ENCODE data around the gene SLC2A8.

The SLC2A8 gene

DNA sequence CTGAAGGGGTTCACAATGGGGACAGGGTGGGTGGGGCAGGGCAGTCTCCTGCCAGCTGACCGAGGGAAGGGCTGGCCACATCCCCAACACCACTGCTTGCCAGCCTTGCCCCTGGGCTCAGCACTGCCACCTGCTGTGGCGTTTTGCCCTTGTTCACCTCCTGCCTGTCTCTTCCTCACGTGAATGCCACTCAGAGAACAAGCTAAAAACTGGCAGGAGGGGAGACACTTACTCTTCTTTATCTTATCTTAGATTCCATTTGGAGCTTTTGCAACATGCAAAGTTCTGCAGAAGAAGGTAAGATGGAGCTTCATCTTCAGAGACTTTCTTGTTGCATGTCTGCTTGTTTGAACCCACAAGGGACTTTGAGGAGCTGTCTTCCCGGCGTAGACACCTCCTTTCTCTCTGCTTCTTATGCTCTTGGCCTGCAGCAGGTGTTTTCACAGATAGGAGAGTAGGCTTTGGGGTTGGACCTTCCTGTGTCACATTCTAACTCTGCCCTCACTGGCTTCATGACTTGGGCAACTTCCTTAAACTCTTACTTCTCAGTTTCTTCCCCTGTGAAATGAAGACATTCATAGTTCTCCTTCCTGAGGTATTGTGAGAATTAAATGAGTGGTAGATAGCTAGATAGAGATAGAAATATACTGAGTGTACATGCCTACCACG, 58.5 kb downstream of the SLC2A8 start:
- Mint-ChIP-seq H3K27me3 (ENCODE audit: low read depth, poor library complexity) (no peaks in the 10 kb centered on the region), H3K4me1 (peaks cover 9% of the 10 kb centered on the region), H3K9me3 (no peaks in the 10 kb centered on the region), H3K36me3 (ENCODE audit: low read depth) (peaks cover 22% of the 10 kb centered on the region), H3K27ac (no peak overlapping the region), H3K4me3 (no peak overlapping the region)
- no peak for DNase-seq
- TF ChIP-seq CTCF (IDR thresholded peaks at IDR 0.05) = no peak

DNA sequence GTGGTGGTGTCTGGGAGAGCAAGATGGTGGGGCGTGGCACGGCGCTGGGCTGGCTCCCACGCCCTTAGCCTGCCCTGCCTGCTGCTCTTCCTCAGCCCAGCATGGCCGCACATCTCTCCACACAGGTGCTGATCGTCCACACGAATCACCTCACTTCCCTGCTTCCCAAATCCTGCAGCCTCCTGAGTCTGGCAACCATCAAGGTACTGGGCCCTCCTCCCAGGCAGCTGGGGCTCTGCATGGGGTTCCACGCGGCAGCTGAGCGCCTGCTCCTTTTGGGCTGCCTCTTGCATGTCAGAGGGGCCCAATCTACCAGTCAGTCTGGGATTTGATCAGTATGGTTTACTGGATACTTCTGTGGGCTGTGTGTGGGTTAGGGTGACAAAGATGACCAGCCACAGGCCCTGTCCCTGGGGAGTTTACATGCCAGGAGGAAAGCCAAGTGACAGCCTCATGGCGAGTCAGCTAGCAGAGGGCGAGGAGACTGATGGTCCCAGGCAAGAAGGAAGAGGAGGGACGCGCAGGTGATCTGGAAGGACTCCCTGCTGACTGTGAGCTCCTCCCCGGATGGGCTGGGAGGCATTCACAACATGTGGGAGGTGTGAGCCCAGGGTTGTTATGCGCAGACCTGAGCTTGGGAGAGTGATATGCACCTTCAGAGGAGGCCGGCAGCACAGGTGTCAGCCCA, 60.4 kb downstream of the SLC2A8 start:
- Mint-ChIP-seq H3K27ac (no peak overlapping the region), H3K36me3 (ENCODE audit: low read depth) (peaks cover 31% of the 10 kb centered on the region), H3K4me3 (no peak overlapping the region), H3K27me3 (ENCODE audit: low read depth, poor library complexity) (no peaks in the 10 kb centered on the region), H3K9me3 (no peaks in the 10 kb centered on the region), H3K4me1 (peaks cover 5% of the 10 kb centered on the region)
- no peak for TF ChIP-seq CTCF (IDR thresholded peaks at IDR 0.05)
- DNase-seq = no peak

All from nephron progenitor cell (in vitro differentiated cells).